WERI-Rb-1 (cell line): ENCODE data around the gene SLC13A2.

Experiments used
- DNase-seq: peaks from one replicate; pipeline ENCODE4 v3.0.0-alpha.2; 2020
- H3K27ac ChIP-seq: fragments of 250-450 bp; sonication (Bioruptor Pico); 2 replicates; pipeline ENCODE4 v1.5.1; 2020; ENCODE audit warnings: mild to moderate bottlenecking, moderate library complexity
- H3K27me3 ChIP-seq: fragments of 250-450 bp; sonication (Bioruptor Pico); 2 replicates; pipeline ENCODE4 v1.5.1; 2021; ENCODE audit warnings: mild to moderate bottlenecking, low read depth, moderate library complexity; ENCODE audit not compliant: insufficient read depth, severe bottlenecking
- H3K36me3 ChIP-seq: fragments of 250-450 bp; sonication (Bioruptor Pico); 2 replicates; pipeline ENCODE4 v1.5.1; 2020; ENCODE audit warnings: mild to moderate bottlenecking, moderate library complexity
- H3K4me3 ChIP-seq: 2 replicates; pipeline ENCODE4 v1.5.1; 2011; ENCODE audit warnings: low read depth, mild to moderate bottlenecking, control low read depth, low read length
- H3K9me3 ChIP-seq: fragments of 250-450 bp; sonication (Bioruptor Pico); 2 replicates; pipeline ENCODE4 v1.5.1; 2021; ENCODE audit warnings: mild to moderate bottlenecking, moderate library complexity; ENCODE audit not compliant: severe bottlenecking
- TF ChIP-seq, protein P1 (sequence below): IDR thresholded peaks from 2 replicates; pipeline ENCODE4 v1.5.1; 2011; ENCODE audit warnings: low read depth, mild to moderate bottlenecking, control low read depth, inconsistent platforms, low read length

The SLC13A2 gene

DNA sequence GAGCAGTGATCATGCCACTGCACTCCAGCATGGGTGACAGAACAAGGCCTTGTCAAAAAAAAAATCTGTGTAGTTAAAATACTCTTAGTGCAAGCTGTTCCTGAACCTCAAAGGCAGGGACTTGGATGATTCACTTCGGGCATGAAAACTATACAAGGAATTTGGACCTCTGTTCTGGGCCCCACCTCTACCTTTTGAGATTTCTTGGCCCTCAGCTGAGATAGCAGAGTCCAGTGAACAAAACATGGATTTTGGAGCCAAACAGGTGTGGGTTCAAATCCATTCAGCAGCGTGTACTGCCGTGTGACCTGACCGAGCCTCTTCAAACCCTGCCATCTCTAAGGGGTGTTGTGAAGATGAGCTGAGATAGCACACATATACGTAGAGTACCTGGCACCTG, 6.8 kb downstream of the SLC13A2 start:
- Histone ChIP-seq H3K4me3 (no peak overlapping the region), H3K9me3 (peaks cover 2% of the 10 kb centered on the region), H3K36me3 (no peaks in the 10 kb centered on the region), H3K27me3 (no peaks in the 10 kb centered on the region), H3K27ac (no peak overlapping the region)
- DNase-seq = no peak
- TF ChIP-seq, protein P1, sequence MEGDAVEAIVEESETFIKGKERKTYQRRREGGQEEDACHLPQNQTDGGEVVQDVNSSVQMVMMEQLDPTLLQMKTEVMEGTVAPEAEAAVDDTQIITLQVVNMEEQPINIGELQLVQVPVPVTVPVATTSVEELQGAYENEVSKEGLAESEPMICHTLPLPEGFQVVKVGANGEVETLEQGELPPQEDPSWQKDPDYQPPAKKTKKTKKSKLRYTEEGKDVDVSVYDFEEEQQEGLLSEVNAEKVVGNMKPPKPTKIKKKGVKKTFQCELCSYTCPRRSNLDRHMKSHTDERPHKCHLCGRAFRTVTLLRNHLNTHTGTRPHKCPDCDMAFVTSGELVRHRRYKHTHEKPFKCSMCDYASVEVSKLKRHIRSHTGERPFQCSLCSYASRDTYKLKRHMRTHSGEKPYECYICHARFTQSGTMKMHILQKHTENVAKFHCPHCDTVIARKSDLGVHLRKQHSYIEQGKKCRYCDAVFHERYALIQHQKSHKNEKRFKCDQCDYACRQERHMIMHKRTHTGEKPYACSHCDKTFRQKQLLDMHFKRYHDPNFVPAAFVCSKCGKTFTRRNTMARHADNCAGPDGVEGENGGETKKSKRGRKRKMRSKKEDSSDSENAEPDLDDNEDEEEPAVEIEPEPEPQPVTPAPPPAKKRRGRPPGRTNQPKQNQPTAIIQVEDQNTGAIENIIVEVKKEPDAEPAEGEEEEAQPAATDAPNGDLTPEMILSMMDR = no peak

DNA sequence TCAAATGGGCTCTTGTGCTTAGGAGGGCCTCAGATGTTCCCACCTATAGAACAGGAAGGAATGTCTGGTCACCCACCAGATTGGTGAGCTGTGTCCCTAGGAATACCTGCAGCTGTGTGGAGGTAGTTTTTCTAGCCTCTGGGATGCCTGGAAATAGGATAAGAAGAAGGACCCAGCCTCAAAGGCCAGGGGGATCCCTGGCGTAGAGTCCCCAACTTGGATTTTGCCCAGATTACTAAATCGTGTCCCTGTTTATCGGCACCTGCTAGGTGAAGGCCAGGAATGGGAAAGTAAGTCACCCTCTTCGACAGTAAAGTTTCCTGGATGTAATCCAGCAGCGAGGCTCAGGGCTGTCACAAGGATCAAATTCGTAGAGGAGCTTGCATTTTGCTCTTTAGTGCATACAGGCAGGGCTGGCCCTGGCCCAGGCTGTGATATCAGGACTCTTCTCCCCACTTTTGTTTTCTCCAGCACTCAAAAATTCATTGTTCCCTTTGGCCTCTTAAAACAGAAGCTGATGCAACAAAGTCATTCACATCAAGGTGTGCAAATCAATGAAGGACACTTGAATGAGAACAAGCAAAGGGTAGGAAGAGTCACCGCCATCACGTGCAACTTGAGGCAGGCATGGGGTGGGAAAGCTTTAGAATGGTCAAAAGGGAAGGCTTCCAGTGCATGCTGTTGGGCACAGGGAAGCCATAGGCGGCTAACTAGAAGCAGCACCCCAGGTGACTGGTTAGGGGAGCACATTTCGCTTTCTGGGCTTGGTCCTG, 7.5 kb downstream of the SLC13A2 start:
- H3K9me3 ChIP-seq = peaks cover 2% of the 10 kb centered on the region
- no peaks in the 10 kb centered on the region for H3K36me3 ChIP-seq
- no peaks in the 10 kb centered on the region for H3K27me3 ChIP-seq
- H3K4me3 ChIP-seq = no peak overlapping the region
- H3K27ac ChIP-seq = no peak overlapping the region
- TF ChIP-seq, protein P1 = no peak
- no peak for DNase-seq

DNA sequence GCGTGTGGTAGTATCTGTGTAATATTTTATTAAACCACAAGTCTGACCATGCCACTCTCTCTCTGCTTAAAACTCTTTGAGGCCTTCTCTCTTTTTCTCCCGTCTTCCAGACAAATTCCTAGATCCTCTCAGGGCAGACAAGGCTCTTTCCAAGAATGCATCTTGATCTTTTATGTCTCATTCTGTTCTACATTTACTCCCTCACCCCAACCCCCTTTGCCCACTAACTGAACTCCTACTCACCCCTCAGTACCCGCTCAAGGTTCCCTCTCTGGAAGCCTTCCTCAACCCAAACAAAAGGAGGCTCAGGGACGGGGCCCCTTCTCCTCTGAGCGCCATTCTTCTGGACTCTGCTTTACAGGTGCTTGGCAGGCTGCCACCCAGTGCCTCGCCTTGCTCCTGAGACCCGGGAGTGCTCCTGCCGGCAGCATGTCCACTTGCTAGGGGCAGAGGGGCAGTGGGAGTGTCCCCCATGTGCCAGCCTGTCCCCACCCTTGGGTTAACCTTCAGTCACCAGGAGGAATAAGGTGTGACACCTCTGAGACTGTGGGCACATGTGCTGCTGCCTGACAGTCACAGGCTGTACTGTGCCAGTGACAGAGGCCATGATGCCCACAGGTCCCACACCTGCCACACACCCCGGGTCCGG, 9.2 kb downstream of the SLC13A2 start:
- Histone ChIP-seq H3K27ac (no peak overlapping the region), H3K27me3 (no peaks in the 10 kb centered on the region), H3K36me3 (no peaks in the 10 kb centered on the region), H3K4me3 (no peak overlapping the region), H3K9me3 (peaks cover 2% of the 10 kb centered on the region)
- no peak for DNase-seq
- TF ChIP-seq, protein P1 = no peak

DNA sequence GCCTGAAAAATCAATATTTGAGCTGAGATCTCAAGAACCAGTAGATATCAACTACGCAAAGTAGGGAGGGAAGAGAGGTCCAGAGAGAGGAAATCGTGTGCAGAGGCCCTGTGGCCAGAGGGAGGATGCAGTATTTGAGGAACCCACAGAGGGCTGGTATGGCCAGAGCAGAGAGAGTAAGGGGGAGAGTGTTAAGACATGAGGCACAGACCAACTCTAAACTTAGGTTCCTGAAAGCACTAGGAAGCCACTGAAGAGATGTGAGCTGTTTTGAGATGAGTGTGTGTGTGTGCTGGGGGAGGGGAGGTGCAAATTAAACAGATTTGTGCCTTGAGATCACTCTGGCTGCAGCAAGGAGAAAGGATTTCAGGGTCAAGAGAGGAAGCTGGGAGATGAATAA, 10.9 kb downstream of the SLC13A2 start:
- Histone ChIP-seq H3K9me3 (no peaks in the 10 kb centered on the region), H3K27me3 (no peaks in the 10 kb centered on the region), H3K27ac (no peak overlapping the region), H3K36me3 (no peaks in the 10 kb centered on the region), H3K4me3 (no peak overlapping the region)
- DNase-seq = no peak
- TF ChIP-seq, protein P1 = no peak

DNA sequence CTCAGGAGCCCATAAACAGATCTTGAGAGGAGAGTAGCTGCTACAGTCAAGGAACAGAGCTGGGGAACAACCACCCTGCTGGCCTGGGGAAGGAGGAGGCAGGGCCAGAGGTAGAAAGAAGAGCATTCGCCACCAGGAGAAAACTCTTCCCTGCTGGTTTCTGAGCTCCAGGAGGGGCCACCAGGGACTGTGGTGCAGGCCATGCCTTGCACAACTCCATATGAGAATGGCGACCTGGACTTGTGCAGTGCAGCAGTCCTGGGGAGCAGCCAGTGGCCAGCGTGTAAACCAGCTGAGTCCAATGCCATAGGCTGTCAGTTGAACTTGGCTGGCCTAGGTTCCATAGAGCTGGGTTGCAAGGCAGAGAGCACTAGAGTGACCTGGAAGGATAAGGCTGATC, 11.6 kb downstream of the SLC13A2 start:
- no peaks in the 10 kb centered on the region for H3K27me3 ChIP-seq
- H3K36me3 ChIP-seq = no peaks in the 10 kb centered on the region
- TF ChIP-seq, protein P1 = no peak
- no peak for DNase-seq
- no peak overlapping the region for H3K27ac ChIP-seq
- H3K9me3 ChIP-seq = no peaks in the 10 kb centered on the region
- H3K4me3 ChIP-seq = no peak overlapping the region
